Stimulated activated CD4-positive, alpha-beta T cell treated with anti-CD3 and anti-CD28 coated beads, Interleukin-12 subunit alpha, Interleukin-12 subunit beta, amount 100 ng/mL, for 24 hours (primary cell): ENCODE data around the gene MFAP4.

Source experiments
- DNase-seq, 2 experiments: peaks; one replicate each; pipeline ENCODE4 v3.0.0-alpha.2; 2020; ENCODE audit warnings: low read depth in 2 of 2

Gene MFAP4

GRCh38 chr17:19410091-19410490, 23.1 kb upstream of the MFAP4 start:
- no peak for DNase-seq

GRCh38 chr17:19409509-19409908, 22.5 kb upstream of the MFAP4 start:
- no peak for DNase-seq

GRCh38 chr17:19409066-19409465, 22.1 kb upstream of the MFAP4 start:
- no peak for DNase-seq

- DNase-seq: no peak
Measured at GRCh38 chr17:19408346-19408710, 21.3 kb upstream of the MFAP4 start.

GRCh38 chr17:19407601-19408345, 20.8 kb upstream of the MFAP4 start:
- no peak for DNase-seq

- no peak for DNase-seq
Measured at GRCh38 chr17:19405114-19405513, 18.1 kb upstream of the MFAP4 start.

- DNase-seq: no peak
Measured at GRCh38 chr17:19404264-19404663, 17.3 kb upstream of the MFAP4 start.

GRCh38 chr17:19403021-19403420, 16.0 kb upstream of the MFAP4 start:
- DNase-seq: no peak

GRCh38 chr17:19402171-19402570, 15.2 kb upstream of the MFAP4 start:
- DNase-seq: no peak

- DNase-seq: no peak
Measured at GRCh38 chr17:19401321-19402010, 14.5 kb upstream of the MFAP4 start.

- DNase-seq: no peak
Measured at GRCh38 chr17:19399750-19400450, 12.9 kb upstream of the MFAP4 start.

GRCh38 chr17:19398301-19399181, 11.6 kb upstream of the MFAP4 start:
- no peak for DNase-seq

GRCh38 chr17:19397556-19398041, 10.6 kb upstream of the MFAP4 start:
- DNase-seq: no peak

- DNase-seq: no peak
Measured at GRCh38 chr17:19392303-19392702, 5.3 kb upstream of the MFAP4 start.

GRCh38 chr17:19391432-19391831, 4.4 kb upstream of the MFAP4 start:
- no peak for DNase-seq

- DNase-seq: no peak
Measured at GRCh38 chr17:19390951-19391350, 4.0 kb upstream of the MFAP4 start.

GRCh38 chr17:19388791-19389785, 2.1 kb upstream of the MFAP4 start:
- DNase-seq: no peak

GRCh38 chr17:19387921-19388521, 1.0 kb upstream of the MFAP4 start:
- no peak for DNase-seq

- no peak for DNase-seq
Measured at GRCh38 chr17:19386051-19386929, 700 bp downstream of the MFAP4 start.
